Immature natural killer cell (primary cell): ENCODE measurements around the gene ABCA12. TPM values are rescaled to one million over a fixed set of nuclear protein-coding genes. Genes with fewer than 3 reads are reported as not detected.

Experiments used
- DNase-seq, 3 donors: peaks; one replicate each; pipeline ENCODE4 v3.0.0; 2022; ENCODE audit warnings: mixed read lengths in 1 of 3
- H3K27ac Mint-ChIP-seq, 6 donors: one replicate each; pipeline ENCODE4 v1.8.0; 2020; ENCODE audit warnings: mixed read lengths in 6 of 6, mild to moderate bottlenecking in 5 of 6, inconsistent platforms in 4 of 6, moderate library complexity in 3 of 6
- H3K27me3 Mint-ChIP-seq, 3 donors: one replicate each; pipeline ENCODE4 v1.8.0; 2020 to 2021; ENCODE audit warnings: low read depth in 3 of 3, mild to moderate bottlenecking in 3 of 3, mixed read lengths in 3 of 3, moderate library complexity in 3 of 3, inconsistent platforms in 1 of 3
- H3K36me3 Mint-ChIP-seq, 3 donors: one replicate each; pipeline ENCODE4 v1.8.0; 2020; ENCODE audit warnings: mixed read lengths in 3 of 3, inconsistent platforms in 2 of 3, mild to moderate bottlenecking in 2 of 3
- H3K4me1 Mint-ChIP-seq, 2 donors: one replicate each; pipeline ENCODE4 v1.8.0; 2020; ENCODE audit warnings: inconsistent platforms in 2 of 2, mild to moderate bottlenecking in 2 of 2, mixed read lengths in 2 of 2, moderate library complexity in 1 of 2
- H3K4me3 Mint-ChIP-seq, 5 donors: one replicate each; pipeline ENCODE4 v1.8.0; 2020; ENCODE audit warnings: mild to moderate bottlenecking in 5 of 5, mixed read lengths in 5 of 5, inconsistent platforms in 3 of 5, moderate library complexity in 3 of 5
- H3K9me3 Mint-ChIP-seq, 6 donors: one replicate each; pipeline ENCODE4 v1.8.0; 2020; ENCODE audit warnings: mild to moderate bottlenecking in 6 of 6, mixed read lengths in 6 of 6, inconsistent platforms in 4 of 6, moderate library complexity in 3 of 6
- polyA plus RNA-seq, 3 donors: library from polyadenylated mRNA; unstranded; fragments of 300-500 nt; fragmentation: Illumina TruSeq; gene quantifications; one replicate each; pipeline ENCODE4 v1.2.3, GENCODE V29; 2021

Gene ABCA12
- polyA plus RNA-seq, 3 donors from 2014 or later: not detected

GRCh38 chr2:215149060-215149459 lies 10.6 kb upstream of the ABCA12 start:
- H3K27me3 Mint-ChIP-seq: peaks cover 0 to 3% (median 0%) of the 10 kb centered on the region in 3 donors
- H3K27ac Mint-ChIP-seq: no peak overlapping the region
- no peak for DNase-seq
- H3K9me3 Mint-ChIP-seq: peaks cover 0 to 4% (median 0%) of the 10 kb centered on the region in 6 donors
- no peak overlapping the region for H3K4me3 Mint-ChIP-seq
- H3K4me1 Mint-ChIP-seq: no peaks in the 10 kb centered on the region
- no peaks in the 10 kb centered on the region for H3K36me3 Mint-ChIP-seq

GRCh38 chr2:215145611-215146010 lies 7.2 kb upstream of the ABCA12 start:
- peaks cover 0 to 9% (median 0%) of the 10 kb centered on the region in 6 donors for H3K9me3 Mint-ChIP-seq
- no peak for DNase-seq
- no peaks in the 10 kb centered on the region for H3K4me1 Mint-ChIP-seq
- H3K27me3 Mint-ChIP-seq: peaks cover 0 to 3% (median 0%) of the 10 kb centered on the region in 3 donors
- H3K27ac Mint-ChIP-seq: no peak overlapping the region
- no peaks in the 10 kb centered on the region for H3K36me3 Mint-ChIP-seq
- H3K4me3 Mint-ChIP-seq: no peak overlapping the region

- DNase-seq: no peak
- Mint-ChIP-seq H3K27ac (no peak overlapping the region), H3K27me3 (peaks cover 0 to 10% (median 0%) of the 10 kb centered on the region in 3 donors), H3K4me3 (no peak overlapping the region), H3K36me3 (no peaks in the 10 kb centered on the region), H3K4me1 (no peaks in the 10 kb centered on the region), H3K9me3 (peaks cover 0 to 11% (median 0%) of the 10 kb centered on the region in 6 donors)
Observed at GRCh38 chr2:215144106-215144875, 5.9 kb upstream of the ABCA12 start.

GRCh38 chr2:215143458-215143857 lies 5.0 kb upstream of the ABCA12 start:
- H3K9me3 Mint-ChIP-seq: peaks cover 0 to 11% (median 0%) of the 10 kb centered on the region in 6 donors
- H3K4me1 Mint-ChIP-seq: no peaks in the 10 kb centered on the region
- peaks cover 0 to 11% (median 0%) of the 10 kb centered on the region in 3 donors for H3K27me3 Mint-ChIP-seq
- H3K4me3 Mint-ChIP-seq: no peak overlapping the region
- H3K27ac Mint-ChIP-seq: no peak overlapping the region
- no peaks in the 10 kb centered on the region for H3K36me3 Mint-ChIP-seq
- DNase-seq: no peak

- no peak for DNase-seq
- peaks cover 0 to 12% (median 0%) of the 10 kb centered on the region in 6 donors for H3K9me3 Mint-ChIP-seq
- peaks cover 0 to 11% (median 0%) of the 10 kb centered on the region in 3 donors for H3K27me3 Mint-ChIP-seq
- H3K4me3 Mint-ChIP-seq: no peak overlapping the region
- H3K36me3 Mint-ChIP-seq: no peaks in the 10 kb centered on the region
- no peak overlapping the region for H3K27ac Mint-ChIP-seq
- H3K4me1 Mint-ChIP-seq: no peaks in the 10 kb centered on the region
Observed at GRCh38 chr2:215141706-215142105, 3.3 kb upstream of the ABCA12 start.

- H3K4me3 Mint-ChIP-seq: no peak overlapping the region
Observed at GRCh38 chr2:215140166-215140707, 1.8 kb upstream of the ABCA12 start.

GRCh38 chr2:215137741-215138340 lies 585 bp downstream of the ABCA12 start:
- no peaks in the 10 kb centered on the region for H3K36me3 Mint-ChIP-seq

More at GRCh38 chr2:215140166-215140707, 1.8 kb upstream of the ABCA12 start:
- Mint-ChIP-seq H3K9me3 (peaks cover 0 to 13% (median under 1%) of the 10 kb centered on the region in 6 donors), H3K36me3 (no peaks in the 10 kb centered on the region), H3K27ac (no peak overlapping the region), H3K27me3 (peaks cover 0 to 11% (median 0%) of the 10 kb centered on the region in 3 donors), H3K4me1 (no peaks in the 10 kb centered on the region)
- no peak for DNase-seq

GRCh38 chr2:215137329-215137686 lies 1.1 kb downstream of the ABCA12 start:
- peaks cover 0 to 10% (median under 1%) of the 10 kb centered on the region in 6 donors for H3K9me3 Mint-ChIP-seq
- no peak for DNase-seq
- no peak overlapping the region for H3K27ac Mint-ChIP-seq
- peaks cover 0 to 11% (median 0%) of the 10 kb centered on the region in 3 donors for H3K27me3 Mint-ChIP-seq
- H3K36me3 Mint-ChIP-seq: no peaks in the 10 kb centered on the region
- H3K4me3 Mint-ChIP-seq: no peak overlapping the region
- no peaks in the 10 kb centered on the region for H3K4me1 Mint-ChIP-seq

More at GRCh38 chr2:215137741-215138340, 585 bp downstream of the ABCA12 start:
- Mint-ChIP-seq H3K27me3 (peaks cover 0 to 11% (median 0%) of the 10 kb centered on the region in 3 donors), H3K9me3 (peaks cover 0 to 10% (median under 1%) of the 10 kb centered on the region in 6 donors), H3K4me1 (no peaks in the 10 kb centered on the region), H3K27ac (no peak overlapping the region), H3K4me3 (no peak overlapping the region)
- DNase-seq: no peak

GRCh38 chr2:215136669-215137328 lies 1.6 kb downstream of the ABCA12 start:
- Mint-ChIP-seq H3K27me3 (peaks cover 0 to 11% (median 0%) of the 10 kb centered on the region in 3 donors), H3K36me3 (no peaks in the 10 kb centered on the region), H3K27ac (no peak overlapping the region), H3K9me3 (peaks cover 0 to 10% (median under 1%) of the 10 kb centered on the region in 6 donors), H3K4me1 (no peaks in the 10 kb centered on the region), H3K4me3 (no peak overlapping the region)
- no peak for DNase-seq

GRCh38 chr2:215120401-215120800 lies 18.0 kb downstream of the ABCA12 start:
- peaks cover 0 to 4% (median 2%) of the 10 kb centered on the region in 3 donors for H3K27me3 Mint-ChIP-seq
- H3K9me3 Mint-ChIP-seq: peaks cover 0 to 10% (median 5%) of the 10 kb centered on the region in 6 donors
- H3K36me3 Mint-ChIP-seq: peaks cover 0 to 6% (median 0%) of the 10 kb centered on the region in 3 donors
- H3K4me1 Mint-ChIP-seq: no peaks in the 10 kb centered on the region
- no peak overlapping the region for H3K4me3 Mint-ChIP-seq
- DNase-seq: no peak
- H3K27ac Mint-ChIP-seq: no peak overlapping the region

- no peak overlapping the region for H3K27ac Mint-ChIP-seq
- DNase-seq: no peak
- no peak overlapping the region for H3K4me3 Mint-ChIP-seq
- H3K27me3 Mint-ChIP-seq: peaks cover 0 to 4% (median 2%) of the 10 kb centered on the region in 3 donors
- peaks cover 0 to 10% (median 4%) of the 10 kb centered on the region in 6 donors for H3K9me3 Mint-ChIP-seq
- H3K4me1 Mint-ChIP-seq: no peaks in the 10 kb centered on the region
- H3K36me3 Mint-ChIP-seq: peaks cover 0 to 6% (median 0%) of the 10 kb centered on the region in 3 donors
Observed at GRCh38 chr2:215119847-215120246, 18.6 kb downstream of the ABCA12 start.

- peaks cover 0 to 4% (median 0%) of the 10 kb centered on the region in 6 donors for H3K9me3 Mint-ChIP-seq
- H3K27me3 Mint-ChIP-seq: peaks cover 0 to 4% (median 3%) of the 10 kb centered on the region in 3 donors
- H3K4me1 Mint-ChIP-seq: no peaks in the 10 kb centered on the region
- H3K36me3 Mint-ChIP-seq: no peaks in the 10 kb centered on the region
- no peak overlapping the region for H3K4me3 Mint-ChIP-seq
- DNase-seq: no peak
- H3K27ac Mint-ChIP-seq: no peak overlapping the region
Observed at GRCh38 chr2:215110918-215111317, 27.5 kb downstream of the ABCA12 start.

- H3K27me3 Mint-ChIP-seq: peaks cover 0 to 3% (median 3%) of the 10 kb centered on the region in 3 donors
- H3K9me3 Mint-ChIP-seq: peaks cover 0 to 3% (median 0%) of the 10 kb centered on the region in 6 donors
- H3K27ac Mint-ChIP-seq: no peak overlapping the region
- no peak for DNase-seq
- no peaks in the 10 kb centered on the region for H3K4me1 Mint-ChIP-seq
- H3K36me3 Mint-ChIP-seq: no peaks in the 10 kb centered on the region
- no peak overlapping the region for H3K4me3 Mint-ChIP-seq
Observed at GRCh38 chr2:215107216-215108056, 31.0 kb downstream of the ABCA12 start.
